ENCODE measurements around the gene IGLL1.
"Not testable (repeated sequence)": the region's sequence is repeated elsewhere in the genome, so short reads cannot be mapped to it uniquely, and the experiment has no call there.

IGLL1 gene

GRCh38 chr22:23562186-23562585 is 17.9 kb downstream of the IGLL1 start:
- no peak for DNase-seq (ENCODE audit: low spot score)
- ChIA-PET CTCF (no interaction called here), POLR2A (ENCODE audit: low non-redundant PET) (no interaction called here)
- no peak overlapping the region for H3K27ac ChIP-seq
- TF ChIP-seq CTCF (conservative IDR thresholded peaks at IDR 0.05; ENCODE audit: low read depth) = no peak

DNA sequence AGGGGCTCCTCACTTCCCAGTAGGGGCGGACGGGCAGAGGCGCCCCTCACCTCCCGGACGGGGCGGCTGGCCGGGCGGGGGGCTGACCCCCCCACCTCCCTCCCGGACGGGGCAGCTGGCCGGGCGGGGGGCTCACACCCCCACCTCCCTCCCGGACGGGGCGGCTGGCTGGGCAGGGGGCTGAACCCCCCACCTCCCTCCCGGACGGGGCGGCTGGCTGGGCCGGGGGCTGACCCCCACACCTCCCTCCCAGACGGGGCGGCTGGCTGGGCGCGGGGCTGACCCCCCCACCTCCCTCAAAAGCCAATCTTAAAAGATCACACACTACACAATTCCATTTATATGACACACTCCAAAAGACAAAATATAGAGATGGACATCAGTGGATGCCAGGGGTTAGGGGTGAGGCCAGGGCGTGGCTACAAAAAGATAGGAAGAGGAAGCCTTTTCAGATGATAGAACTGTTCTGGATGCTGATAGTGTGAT is 19.0 kb downstream of the IGLL1 start:
- CTCF ChIA-PET; H3K27ac ChIP-seq; DNase-seq (ENCODE audit: low spot score); POLR2A ChIA-PET (ENCODE audit: low non-redundant PET): not testable (repeated sequence)

DNA sequence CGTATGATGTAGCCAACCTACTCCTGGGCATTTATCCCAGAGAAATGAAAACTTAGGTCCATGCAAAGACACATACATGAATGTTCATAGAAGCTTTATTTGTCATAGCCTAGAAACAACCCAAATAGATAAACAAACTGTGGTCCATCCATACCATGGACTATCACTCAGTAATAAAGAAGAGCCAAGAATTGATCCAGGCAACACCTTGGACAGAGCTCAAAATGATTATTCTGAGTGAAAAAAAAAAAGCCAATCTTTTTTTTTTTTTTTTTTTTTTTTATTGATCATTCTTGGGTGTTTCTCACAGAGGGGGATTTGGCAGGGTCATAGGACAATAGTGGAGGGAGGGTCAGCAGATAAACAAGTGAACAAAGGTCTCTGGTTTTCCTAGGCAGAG is 19.9 kb downstream of the IGLL1 start:
- CTCF ChIA-PET; H3K27ac ChIP-seq; DNase-seq (ENCODE audit: low spot score); POLR2A ChIA-PET (ENCODE audit: low non-redundant PET): not testable (repeated sequence)

GRCh38 chr22:23557467-23557866 is 22.6 kb downstream of the IGLL1 start:
- CTCF ChIA-PET = no interaction called here
- POLR2A ChIA-PET (ENCODE audit: low non-redundant PET) = interaction anchor here (0.6 kb wide), 1 partner anchor 283 kb away, joined by 3 read pairs; no protein-coding TSS in a partner anchor
- no peak for TF ChIP-seq CTCF (conservative IDR thresholded peaks at IDR 0.05; ENCODE audit: low read depth)
- no peak overlapping the region for H3K27ac ChIP-seq
- no peak for DNase-seq (ENCODE audit: low spot score)

DNA sequence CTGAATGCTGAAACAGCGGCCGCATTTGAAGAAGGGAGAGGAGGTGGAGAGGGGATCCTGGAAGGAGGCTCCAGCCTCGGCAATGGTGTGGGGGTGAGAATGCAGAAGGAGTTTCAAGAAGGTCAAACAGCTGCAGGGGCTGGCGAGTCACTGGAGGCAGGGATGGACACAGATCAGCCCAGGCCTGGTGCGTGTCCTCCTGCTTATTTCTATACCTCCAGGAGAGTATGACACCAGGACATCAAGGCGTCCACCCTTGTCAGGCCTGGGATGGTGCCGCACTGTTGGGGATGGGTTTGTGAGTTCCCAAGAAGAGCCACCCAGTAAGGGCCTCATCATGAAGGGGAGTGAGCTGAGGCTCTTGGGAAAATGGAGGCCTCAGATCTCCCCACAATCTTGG is 23.1 kb downstream of the IGLL1 start:
- no peak for DNase-seq (ENCODE audit: low spot score)
- POLR2A ChIA-PET (ENCODE audit: low non-redundant PET) = no interaction called here
- CTCF ChIA-PET = no interaction called here

GRCh38 chr22:23556026-23556620 is 24.0 kb downstream of the IGLL1 start:
- no peak for TF ChIP-seq CTCF (conservative IDR thresholded peaks at IDR 0.05; ENCODE audit: low read depth)
- POLR2A ChIA-PET (ENCODE audit: low non-redundant PET) = no interaction called here
- no peak overlapping the region for H3K27ac ChIP-seq
- DNase-seq (ENCODE audit: low spot score) = no peak
- CTCF ChIA-PET = no interaction called here

More for the DNA sequence above, 23.1 kb downstream of the IGLL1 start:
- H3K27ac ChIP-seq = no peak overlapping the region
- TF ChIP-seq CTCF (conservative IDR thresholded peaks at IDR 0.05; ENCODE audit: low read depth) = no peak

- TF ChIP-seq CTCF (conservative IDR thresholded peaks at IDR 0.05; ENCODE audit: low read depth) = no peak
- CTCF ChIA-PET = no interaction called here
- POLR2A ChIA-PET (ENCODE audit: low non-redundant PET) = no interaction called here
- H3K27ac ChIP-seq = no peak overlapping the region
- no peak for DNase-seq (ENCODE audit: low spot score)
Measured at GRCh38 chr22:23555118-23555517, 25.0 kb downstream of the IGLL1 start.
